Right atrium auricular region (tissue), 2 donors: Measurements from ENCODE around the gene WWOX. TPM values are rescaled to one million over a fixed set of nuclear protein-coding genes. Genes with fewer than 3 reads are reported as not detected.

ENCODE experiments used
- DNase-seq: peaks from one replicate; pipeline ENCODE4 v3.0.0-alpha.2; 2019; ENCODE audit warnings: low spot score
- H3K27ac ChIP-seq, 2 donors: fragments of 200-600 bp; sonication (generic); 1 replicate in 1 of 2; 2 replicates in 1 of 2; pipeline ENCODE4 v1.5.1; 2016 to 2019
- H3K27me3 ChIP-seq, 2 donors: fragments of 200-600 bp; sonication (generic); one replicate each; pipeline versions ENCODE4 v1.5.1 to v1.6.0; 2017 to 2019
- H3K36me3 ChIP-seq: fragments of 200-600 bp; sonication (generic); one replicate; pipeline ENCODE4 v1.5.1; 2016
- H3K4me1 ChIP-seq, 2 donors: fragments of 200-600 bp; sonication (generic); one replicate each; pipeline versions ENCODE4 v1.5.1 to v1.6.0; 2017 to 2019
- H3K4me3 ChIP-seq, 2 donors: fragments of 200-600 bp; sonication (generic); 1 replicate in 1 of 2; 2 replicates in 1 of 2; pipeline ENCODE4 v1.5.1; 2017 to 2019; ENCODE audit warnings: mild to moderate bottlenecking in 1 of 2, moderate library complexity in 1 of 2
- H3K9me3 ChIP-seq, 2 donors: fragments of 200-600 bp; sonication (generic); one replicate each; pipeline ENCODE4 v1.5.1; 2019
- total RNA-seq, 2 donors: library from RNA; depleted of rRNA; stranded (reverse); fragments of >200 nt; gene quantifications; one replicate each; pipeline ENCODE4 v1.1.0, GENCODE V29; 2016
- TF ChIP-seq, protein P1 (sequence below), 2 donors: fragments of 200-600 bp; sonication (generic); IDR thresholded peaks; one replicate each; pipeline ENCODE4 v1.5.1; 2019; ENCODE audit warnings: antibody characterized with exemption in 2 of 2

Gene WWOX
- total RNA-seq, 2 donors from 2014 or later: 14.8 to 20.8 TPM

DNA sequence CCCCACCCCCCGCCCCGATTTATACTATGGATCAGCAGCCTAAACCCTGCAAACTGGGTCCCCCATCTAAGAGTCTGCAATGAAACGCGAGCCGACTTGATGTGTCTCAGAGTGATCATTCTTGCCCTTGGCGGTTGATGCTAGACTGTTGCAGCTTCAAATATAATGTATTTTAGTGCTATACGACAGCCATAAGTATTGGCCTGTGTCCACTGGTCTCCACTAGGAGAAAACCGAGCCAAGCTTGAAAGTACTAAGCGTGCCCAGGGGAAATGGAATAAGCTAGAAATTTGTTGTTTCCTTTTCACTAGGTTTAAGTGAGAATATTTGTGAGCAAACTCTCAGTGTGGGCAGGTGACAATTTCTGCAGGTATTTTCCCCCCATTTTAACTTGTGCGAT lies 789.9 kb downstream of the WWOX start:
- TF ChIP-seq, protein P1, sequence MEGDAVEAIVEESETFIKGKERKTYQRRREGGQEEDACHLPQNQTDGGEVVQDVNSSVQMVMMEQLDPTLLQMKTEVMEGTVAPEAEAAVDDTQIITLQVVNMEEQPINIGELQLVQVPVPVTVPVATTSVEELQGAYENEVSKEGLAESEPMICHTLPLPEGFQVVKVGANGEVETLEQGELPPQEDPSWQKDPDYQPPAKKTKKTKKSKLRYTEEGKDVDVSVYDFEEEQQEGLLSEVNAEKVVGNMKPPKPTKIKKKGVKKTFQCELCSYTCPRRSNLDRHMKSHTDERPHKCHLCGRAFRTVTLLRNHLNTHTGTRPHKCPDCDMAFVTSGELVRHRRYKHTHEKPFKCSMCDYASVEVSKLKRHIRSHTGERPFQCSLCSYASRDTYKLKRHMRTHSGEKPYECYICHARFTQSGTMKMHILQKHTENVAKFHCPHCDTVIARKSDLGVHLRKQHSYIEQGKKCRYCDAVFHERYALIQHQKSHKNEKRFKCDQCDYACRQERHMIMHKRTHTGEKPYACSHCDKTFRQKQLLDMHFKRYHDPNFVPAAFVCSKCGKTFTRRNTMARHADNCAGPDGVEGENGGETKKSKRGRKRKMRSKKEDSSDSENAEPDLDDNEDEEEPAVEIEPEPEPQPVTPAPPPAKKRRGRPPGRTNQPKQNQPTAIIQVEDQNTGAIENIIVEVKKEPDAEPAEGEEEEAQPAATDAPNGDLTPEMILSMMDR (IDR thresholded peaks at IDR 0.05): no peak
- Histone ChIP-seq H3K4me3 (no peak overlapping the region), H3K36me3 (no peaks in the 10 kb centered on the region), H3K27me3 (no peaks in the 10 kb centered on the region), H3K27ac (no peak overlapping the region), H3K4me1 (no peaks in the 10 kb centered on the region), H3K9me3 (no peaks in the 10 kb centered on the region)
- no peak for DNase-seq

DNA sequence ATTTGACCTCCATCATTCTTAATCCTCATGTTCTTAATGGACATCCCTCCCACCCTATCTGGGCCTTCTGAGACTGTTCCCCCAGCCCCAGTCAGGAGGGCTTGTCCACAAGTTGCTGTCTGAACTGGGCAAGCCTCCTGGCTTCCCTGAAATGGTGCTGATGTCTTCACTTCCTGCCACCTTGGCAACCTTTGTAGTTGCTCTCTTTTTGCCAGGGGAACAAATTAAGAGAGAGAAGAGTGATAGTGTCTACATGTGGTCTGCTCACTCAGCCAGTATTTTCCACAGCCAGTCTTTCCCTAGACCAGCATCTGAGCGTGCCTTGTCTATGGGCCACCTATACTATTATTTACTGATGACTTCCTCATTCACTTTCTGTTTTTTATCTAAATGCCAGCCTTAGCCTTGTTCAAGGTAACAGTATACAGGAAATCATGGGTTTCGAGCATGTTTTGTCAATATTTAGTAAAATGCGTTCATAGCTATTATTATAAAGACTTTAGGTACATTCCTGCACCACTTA lies 791.0 kb downstream of the WWOX start:
- TF ChIP-seq, protein P1 (IDR thresholded peaks at IDR 0.05): no peak
- H3K27me3 ChIP-seq: no peaks in the 10 kb centered on the region
- DNase-seq: no peak
- no peaks in the 10 kb centered on the region for H3K36me3 ChIP-seq
- H3K9me3 ChIP-seq: no peaks in the 10 kb centered on the region
- H3K27ac ChIP-seq: no peak overlapping the region
- H3K4me1 ChIP-seq: no peaks in the 10 kb centered on the region
- no peak overlapping the region for H3K4me3 ChIP-seq

DNA sequence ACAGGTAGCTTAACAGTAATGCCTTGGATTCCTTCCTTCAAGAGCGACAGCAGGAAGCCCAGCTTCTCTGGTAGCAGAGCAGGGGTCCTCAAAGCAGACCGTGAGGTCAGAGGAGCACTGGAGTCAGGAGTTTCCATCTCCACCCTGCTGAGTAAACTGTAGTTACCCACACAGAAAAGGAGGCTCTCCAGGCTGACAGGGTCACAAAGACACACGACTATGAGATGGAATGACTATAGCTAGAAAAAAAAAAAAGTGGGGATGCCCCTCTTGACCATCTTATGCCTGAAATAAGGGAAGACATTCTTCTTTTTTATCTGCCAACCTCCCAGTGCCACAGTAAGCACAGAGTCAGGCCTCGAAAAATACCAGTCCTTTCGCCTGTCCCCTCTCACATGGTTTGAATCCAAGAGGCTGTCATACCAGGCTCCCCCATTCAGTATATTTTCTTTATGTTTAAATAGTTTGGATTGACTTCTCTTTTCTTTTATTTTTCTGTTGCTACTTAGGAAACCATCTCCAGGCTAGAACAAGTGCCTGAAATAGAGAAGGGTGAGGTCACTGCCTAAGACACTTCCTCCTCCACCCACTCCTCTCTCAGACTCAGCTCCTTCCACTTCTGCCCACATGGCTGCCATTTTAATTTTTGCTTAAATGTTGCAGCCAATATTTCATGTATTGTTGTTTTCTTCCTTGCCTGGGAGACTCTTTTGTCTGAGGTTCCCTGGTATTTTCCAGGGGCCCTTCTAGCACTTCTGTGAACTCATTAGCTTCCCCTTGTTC lies 793.7 kb downstream of the WWOX start:
- Histone ChIP-seq H3K27me3 (no peaks in the 10 kb centered on the region), H3K4me1 (no peaks in the 10 kb centered on the region), H3K9me3 (no peaks in the 10 kb centered on the region), H3K27ac (no peak overlapping the region), H3K36me3 (no peaks in the 10 kb centered on the region), H3K4me3 (no peak overlapping the region)
- no peak for DNase-seq
- TF ChIP-seq, protein P1 (IDR thresholded peaks at IDR 0.05): no peak

DNA sequence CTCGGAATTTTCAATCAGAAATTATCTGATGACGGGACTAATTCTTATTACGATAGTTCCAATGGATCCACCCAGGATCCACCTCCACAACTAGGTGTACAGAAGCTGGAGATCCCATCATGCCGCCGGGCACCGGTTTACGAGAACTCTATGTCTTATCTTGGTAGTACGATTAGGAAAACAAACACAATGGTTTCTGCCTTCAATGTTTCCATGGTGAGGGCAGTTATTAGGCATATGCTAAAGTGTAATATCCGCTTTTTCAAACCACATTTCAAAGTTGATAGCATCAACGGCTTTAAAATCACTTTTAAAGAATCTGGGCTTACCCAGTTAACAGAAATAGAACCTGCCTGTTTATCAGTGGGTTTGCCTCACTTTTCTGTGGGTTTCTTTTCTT lies 795.4 kb downstream of the WWOX start:
- no peaks in the 10 kb centered on the region for H3K27me3 ChIP-seq
- TF ChIP-seq, protein P1 (IDR thresholded peaks at IDR 0.05): no peak

DNA sequence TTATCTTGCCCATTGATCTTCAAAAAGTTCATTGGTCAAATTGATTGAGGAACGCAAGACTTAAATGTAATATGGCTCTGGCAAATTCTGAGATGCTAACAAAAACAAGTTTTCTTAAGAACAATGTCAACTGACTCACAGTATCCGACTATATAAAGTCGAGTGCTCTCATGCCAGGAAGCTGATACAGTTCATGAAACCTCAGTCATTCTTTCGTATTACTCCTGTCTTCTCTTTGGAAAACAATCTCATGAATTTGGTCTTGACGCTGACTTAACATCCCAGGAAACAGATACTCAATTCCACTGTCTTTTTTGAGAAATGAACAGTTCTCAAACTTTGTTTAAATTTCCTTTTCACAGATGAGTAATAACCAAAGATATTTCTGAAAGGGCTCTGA lies 796.2 kb downstream of the WWOX start:
- Histone ChIP-seq H3K36me3 (no peaks in the 10 kb centered on the region), H3K9me3 (no peaks in the 10 kb centered on the region), H3K27me3 (no peaks in the 10 kb centered on the region), H3K4me1 (no peaks in the 10 kb centered on the region), H3K27ac (no peak overlapping the region), H3K4me3 (no peak overlapping the region)
- DNase-seq: no peak
- TF ChIP-seq, protein P1 (IDR thresholded peaks at IDR 0.05): no peak

More for the DNA sequence above, 795.4 kb downstream of the WWOX start:
- DNase-seq: no peak
- Histone ChIP-seq H3K36me3 (no peaks in the 10 kb centered on the region), H3K27ac (no peak overlapping the region), H3K9me3 (no peaks in the 10 kb centered on the region), H3K4me1 (no peaks in the 10 kb centered on the region), H3K4me3 (no peak overlapping the region)
